DND-41 (cell line): Measurements from ENCODE around the gene TMEM38B.

Experiments
- ATAC-seq: fragments of 200-7000 bp; cut with Tn5 transposase; 3 replicates; pipeline ENCODE4 v1.9.1; 2021; ENCODE audit warnings: low read depth; ENCODE audit not compliant: insufficient read depth
- DNase-seq: peaks from one replicate; pipeline ENCODE4 v3.0.0-alpha.2; 2020
- H2AFZ ChIP-seq: 2 replicates; pipeline ENCODE4 v1.6.0; 2012; ENCODE audit warnings: low read depth, low read length
- H3K27ac ChIP-seq: 2 replicates; pipeline ENCODE4 v1.5.1; 2012; ENCODE audit warnings: low read length, inconsistent platforms
- H3K27me3 ChIP-seq: fragments of 200-600 bp; sonication (generic); 2 replicates; pipeline ENCODE4 v1.6.0; 2012; ENCODE audit warnings: low read length, mild to moderate bottlenecking, inconsistent platforms; ENCODE audit not compliant: insufficient read depth, poor library complexity
- H3K36me3 ChIP-seq: 2 replicates; pipeline ENCODE4 v1.5.1; 2012; ENCODE audit warnings: low read length, inconsistent platforms; ENCODE audit not compliant: insufficient read depth
- H3K4me1 ChIP-seq: 2 replicates; pipeline ENCODE4 v1.5.1; 2012; ENCODE audit warnings: mild to moderate bottlenecking, low read length; ENCODE audit not compliant: insufficient read depth
- H3K4me2 ChIP-seq: 2 replicates; pipeline ENCODE4 v1.6.0; 2012; ENCODE audit warnings: mild to moderate bottlenecking, moderate library complexity, low read length, inconsistent platforms; ENCODE audit not compliant: insufficient read depth
- H3K4me3 ChIP-seq, 2 experiments: fragments of 200-600 bp in 1 of 2; shearing (Covaris generic) in 1 of 2; 2 replicates each; pipeline ENCODE4 v1.5.1; 2012 to 2016; ENCODE audit warnings: inconsistent platforms in 2 of 2, low read length in 2 of 2, mild to moderate bottlenecking in 2 of 2, low read depth in 1 of 2, moderate library complexity in 1 of 2
- H3K79me2 ChIP-seq: 2 replicates; pipeline ENCODE4 v1.6.0; 2012; ENCODE audit warnings: low read length, inconsistent platforms; ENCODE audit not compliant: insufficient read depth
- H3K9ac ChIP-seq: 2 replicates; pipeline ENCODE4 v1.6.0; 2012; ENCODE audit warnings: low read depth, mild to moderate bottlenecking, inconsistent platforms, low read length, moderate library complexity
- H3K9me3 ChIP-seq: 2 replicates; pipeline ENCODE4 v1.5.1; 2012; ENCODE audit warnings: low read length, moderate library complexity, mild to moderate bottlenecking, inconsistent platforms; ENCODE audit not compliant: insufficient read depth, severe bottlenecking
- H4K20me1 ChIP-seq: 2 replicates; pipeline ENCODE4 v1.6.0; 2012; ENCODE audit warnings: low read length; ENCODE audit not compliant: insufficient read depth
- CTCF ChIP-seq: IDR thresholded peaks from 2 replicates; pipeline ENCODE4 v1.5.1; 2012; ENCODE audit warnings: borderline replicate concordance, low read length, moderate library complexity, mild to moderate bottlenecking; ENCODE audit not compliant: poor library complexity, severe bottlenecking; ENCODE audit errors: extremely low read depth
- EZH2 ChIP-seq: IDR thresholded peaks from 3 replicates; pipeline ENCODE4 v1.6.1; 2012; ENCODE audit warnings: borderline replicate concordance, low read depth, mild to moderate bottlenecking, moderate library complexity, low read length, inconsistent platforms; ENCODE audit not compliant: severe bottlenecking

The TMEM38B gene

GRCh38 chr9:105673850-105674387 is 20.4 kb upstream of the TMEM38B start:
- Histone ChIP-seq H3K4me1 (no peaks in the 10 kb centered on the region), H3K4me2 (no peak overlapping the region), H2AFZ (no peak overlapping the region)

GRCh38 chr9:105676351-105676923 is 17.9 kb upstream of the TMEM38B start:
- Histone ChIP-seq H4K20me1 (no peaks in the 10 kb centered on the region), H3K27ac (no peak overlapping the region), H3K4me3 (no peak overlapping the region), H3K9ac (no peak overlapping the region), H3K4me1 (no peaks in the 10 kb centered on the region), H3K36me3 (no peaks in the 10 kb centered on the region), H3K9me3 (no peaks in the 10 kb centered on the region), H3K79me2 (no peaks in the 10 kb centered on the region), H3K4me2 (no peak overlapping the region), H2AFZ (no peak overlapping the region), H3K27me3 (peaks cover 8% of the 10 kb centered on the region)
- TF ChIP-seq CTCF (no peak), EZH2 (no peak)
- ATAC-seq (no peak), DNase-seq (no peak)

More at GRCh38 chr9:105673850-105674387, 20.4 kb upstream of the TMEM38B start:
- Histone ChIP-seq H3K27me3 (peaks cover 8% of the 10 kb centered on the region), H3K36me3 (no peaks in the 10 kb centered on the region), H3K79me2 (no peaks in the 10 kb centered on the region), H4K20me1 (no peaks in the 10 kb centered on the region), H3K9me3 (no peaks in the 10 kb centered on the region), H3K4me3 (no peak overlapping the region), H3K9ac (no peak overlapping the region), H3K27ac (no peak overlapping the region)
- no peak for ATAC-seq
- TF ChIP-seq CTCF (no peak), EZH2 (no peak)
- DNase-seq: no peak

GRCh38 chr9:105678163-105678562 is 16.2 kb upstream of the TMEM38B start:
- DNase-seq (no peak), ATAC-seq (no peak)
- Histone ChIP-seq H3K27me3 (peaks cover 6% of the 10 kb centered on the region), H4K20me1 (no peaks in the 10 kb centered on the region), H3K27ac (no peak overlapping the region), H3K4me2 (no peak overlapping the region), H3K4me1 (no peaks in the 10 kb centered on the region), H3K9me3 (no peaks in the 10 kb centered on the region), H3K4me3 (no peak overlapping the region), H2AFZ (no peak overlapping the region), H3K79me2 (no peaks in the 10 kb centered on the region), H3K9ac (no peak overlapping the region), H3K36me3 (no peaks in the 10 kb centered on the region)
- TF ChIP-seq CTCF: no peak
- TF ChIP-seq EZH2: no peak

GRCh38 chr9:105678781-105679180 is 15.6 kb upstream of the TMEM38B start:
- H2AFZ ChIP-seq: no peak overlapping the region
- no peak overlapping the region for H3K27ac ChIP-seq
- DNase-seq: no peak
- no peaks in the 10 kb centered on the region for H3K4me1 ChIP-seq
- no peaks in the 10 kb centered on the region for H3K36me3 ChIP-seq
- H4K20me1 ChIP-seq: no peaks in the 10 kb centered on the region
- TF ChIP-seq CTCF (no peak), EZH2 (no peak)
- ATAC-seq: no peak
- H3K9ac ChIP-seq: no peak overlapping the region
- H3K4me3 ChIP-seq: no peak overlapping the region
- H3K4me2 ChIP-seq: no peak overlapping the region
- peaks cover 4% of the 10 kb centered on the region for H3K27me3 ChIP-seq
- H3K79me2 ChIP-seq: no peaks in the 10 kb centered on the region
- H3K9me3 ChIP-seq: no peaks in the 10 kb centered on the region
